ENCODE measurements around the gene PAIP1.

DNA sequence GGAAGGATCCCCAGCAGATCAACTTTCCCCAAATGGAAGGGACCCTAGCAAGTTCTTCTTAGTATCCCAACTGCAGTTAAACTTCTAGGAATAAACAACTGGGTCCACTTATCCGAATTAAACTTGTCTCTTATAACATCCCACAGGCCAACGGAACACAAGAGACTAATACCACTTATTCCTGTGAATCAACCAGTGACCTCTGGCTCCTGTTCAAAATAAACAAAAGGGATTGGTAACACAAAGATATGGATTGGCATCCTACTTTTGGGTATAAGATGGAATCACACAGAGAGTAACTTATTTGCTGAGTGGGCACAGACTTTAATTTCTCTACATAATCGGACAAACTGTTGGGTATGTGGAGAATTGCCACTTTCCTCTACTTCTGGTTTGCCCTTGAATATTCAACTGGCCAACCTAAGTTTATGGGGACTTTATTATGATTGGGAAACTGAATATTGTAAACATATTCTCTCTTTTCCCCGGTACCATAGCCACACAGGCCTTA is 12.4 kb upstream of the PAIP1 start:
- no peak for TF ChIP-seq POLR2A (IDR thresholded peaks at IDR 0.05; ENCODE audit: low read length)
- TF ChIP-seq GATA1 (IDR thresholded peaks at IDR 0.05; ENCODE audit: low read depth, low read length): no peak
